Esophagus squamous epithelium (tissue), 4 donors: ENCODE data around the gene PARD3.

Experiments
- POLR2A ChIP-seq, 4 donors: fragments of 450-650 bp; IDR thresholded peaks; one replicate each; pipeline ENCODE4 v1.6.1; 2017; ENCODE audit warnings: antibody characterized with exemption in 4 of 4, mild to moderate bottlenecking in 4 of 4, moderate library complexity in 3 of 4
- TF ChIP-seq, protein P1 (sequence below), 6 experiments: fragments of 450-650 bp in 4 of 6; fragments of 200-600 bp in 2 of 6; sonication (generic) in 2 of 6; IDR thresholded peaks; one replicate each; pipeline ENCODE4 v1.5.1; 2016 to 2019; ENCODE audit warnings: antibody characterized with exemption in 6 of 6, mild to moderate bottlenecking in 4 of 6, moderate library complexity in 4 of 6

DNA sequence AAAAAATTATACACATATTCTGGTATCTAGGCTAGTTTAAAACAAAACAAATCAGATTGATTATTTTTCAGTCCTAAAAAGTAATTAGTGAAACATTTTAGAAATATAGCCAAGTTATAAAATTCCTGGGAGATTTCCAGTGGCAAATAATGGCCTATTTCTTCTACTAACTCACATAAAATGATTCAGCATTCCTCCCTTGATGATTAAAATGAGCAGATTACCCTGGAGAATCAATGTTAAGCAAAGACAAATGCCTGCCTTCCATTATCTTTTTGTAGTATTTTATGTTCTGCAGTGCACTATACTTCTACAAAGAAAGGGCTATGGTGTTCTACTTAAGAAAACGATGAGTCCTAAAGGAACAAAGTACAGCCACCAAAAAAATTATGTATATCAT lies 53.6 kb downstream of the PARD3 start:
- TF ChIP-seq, protein P1, sequence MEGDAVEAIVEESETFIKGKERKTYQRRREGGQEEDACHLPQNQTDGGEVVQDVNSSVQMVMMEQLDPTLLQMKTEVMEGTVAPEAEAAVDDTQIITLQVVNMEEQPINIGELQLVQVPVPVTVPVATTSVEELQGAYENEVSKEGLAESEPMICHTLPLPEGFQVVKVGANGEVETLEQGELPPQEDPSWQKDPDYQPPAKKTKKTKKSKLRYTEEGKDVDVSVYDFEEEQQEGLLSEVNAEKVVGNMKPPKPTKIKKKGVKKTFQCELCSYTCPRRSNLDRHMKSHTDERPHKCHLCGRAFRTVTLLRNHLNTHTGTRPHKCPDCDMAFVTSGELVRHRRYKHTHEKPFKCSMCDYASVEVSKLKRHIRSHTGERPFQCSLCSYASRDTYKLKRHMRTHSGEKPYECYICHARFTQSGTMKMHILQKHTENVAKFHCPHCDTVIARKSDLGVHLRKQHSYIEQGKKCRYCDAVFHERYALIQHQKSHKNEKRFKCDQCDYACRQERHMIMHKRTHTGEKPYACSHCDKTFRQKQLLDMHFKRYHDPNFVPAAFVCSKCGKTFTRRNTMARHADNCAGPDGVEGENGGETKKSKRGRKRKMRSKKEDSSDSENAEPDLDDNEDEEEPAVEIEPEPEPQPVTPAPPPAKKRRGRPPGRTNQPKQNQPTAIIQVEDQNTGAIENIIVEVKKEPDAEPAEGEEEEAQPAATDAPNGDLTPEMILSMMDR (IDR thresholded peaks at IDR 0.05), result no peak
- no peak for TF ChIP-seq POLR2A (IDR thresholded peaks at IDR 0.05)
